ENCODE results near the gene SORCS3. TPM values are rescaled to one million over a fixed set of nuclear protein-coding genes. Genes with fewer than 3 reads are reported as not detected.

SORCS3 gene
- total RNA-seq, 1 experiment from 2014 or later, result 0.18 TPM

DNA sequence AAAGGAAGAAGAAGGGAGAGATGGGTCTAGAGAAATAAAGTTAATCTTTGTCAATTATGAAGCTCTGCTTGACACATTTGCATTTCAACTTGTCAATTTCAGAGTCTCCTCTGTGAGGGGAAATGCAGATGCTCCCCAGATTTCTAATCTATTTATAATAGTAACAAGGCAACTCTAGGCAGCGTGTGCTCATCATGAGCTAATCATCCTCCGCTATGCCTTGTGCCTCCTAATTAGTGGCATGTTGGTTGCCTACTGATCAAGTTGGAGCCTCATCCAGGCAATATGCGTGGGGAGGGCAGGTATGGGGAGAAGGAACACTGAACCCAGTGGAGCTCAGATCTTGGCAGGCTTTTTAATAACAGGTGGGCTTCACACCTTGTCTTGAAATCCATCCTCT is 628.6 kb downstream of the SORCS3 start:
- no peak overlapping the region for H3K4me3 Mint-ChIP-seq (ENCODE audit: unreplicated experiment)
- H3K27me3 Mint-ChIP-seq (ENCODE audit: insufficient read depth, unreplicated experiment), result peaks cover 6% of the 10 kb centered on the region
- no peaks in the 10 kb centered on the region for H3K9me3 Mint-ChIP-seq (ENCODE audit: unreplicated experiment)
- no peaks in the 10 kb centered on the region for H3K4me1 Mint-ChIP-seq (ENCODE audit: low read depth, unreplicated experiment)
- TF ChIP-seq, protein P1, sequence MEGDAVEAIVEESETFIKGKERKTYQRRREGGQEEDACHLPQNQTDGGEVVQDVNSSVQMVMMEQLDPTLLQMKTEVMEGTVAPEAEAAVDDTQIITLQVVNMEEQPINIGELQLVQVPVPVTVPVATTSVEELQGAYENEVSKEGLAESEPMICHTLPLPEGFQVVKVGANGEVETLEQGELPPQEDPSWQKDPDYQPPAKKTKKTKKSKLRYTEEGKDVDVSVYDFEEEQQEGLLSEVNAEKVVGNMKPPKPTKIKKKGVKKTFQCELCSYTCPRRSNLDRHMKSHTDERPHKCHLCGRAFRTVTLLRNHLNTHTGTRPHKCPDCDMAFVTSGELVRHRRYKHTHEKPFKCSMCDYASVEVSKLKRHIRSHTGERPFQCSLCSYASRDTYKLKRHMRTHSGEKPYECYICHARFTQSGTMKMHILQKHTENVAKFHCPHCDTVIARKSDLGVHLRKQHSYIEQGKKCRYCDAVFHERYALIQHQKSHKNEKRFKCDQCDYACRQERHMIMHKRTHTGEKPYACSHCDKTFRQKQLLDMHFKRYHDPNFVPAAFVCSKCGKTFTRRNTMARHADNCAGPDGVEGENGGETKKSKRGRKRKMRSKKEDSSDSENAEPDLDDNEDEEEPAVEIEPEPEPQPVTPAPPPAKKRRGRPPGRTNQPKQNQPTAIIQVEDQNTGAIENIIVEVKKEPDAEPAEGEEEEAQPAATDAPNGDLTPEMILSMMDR (IDR thresholded peaks at IDR 0.05; ENCODE audit: insufficient read depth in 1 of 2, low read depth in 1 of 2, low read length in 1 of 2, severe bottlenecking in 1 of 2, unreplicated experiment in 1 of 2), result no peak
- POLR2A ChIA-PET, result no interaction called here
- no peak overlapping the region for H3K27ac Mint-ChIP-seq (ENCODE audit: unreplicated experiment)
- Histone ChIP-seq H3K4me3 (ENCODE audit: low read depth, low read length) (no peak overlapping the region), H3K27me3 (replicated peaks; ENCODE audit: control insufficient read depth, insufficient read depth, low read length) (no peaks in the 10 kb centered on the region), H3K9me3 (no peaks in the 10 kb centered on the region), H3K4me1 (no peaks in the 10 kb centered on the region), H3K36me3 (ENCODE audit: control insufficient read depth, insufficient read depth, low read length) (no peaks in the 10 kb centered on the region)
- BruUV-seq (replicated peaks), result no TSS peak
- DNase-seq, result no peak
- H3K36me3 Mint-ChIP-seq (ENCODE audit: insufficient read depth, unreplicated experiment), result no peaks in the 10 kb centered on the region
- CTCF ChIA-PET, result no interaction called here
- intact Hi-C loops (cut with micrococcal nuclease; ENCODE audit: unreplicated experiment), result no loop called here

DNA sequence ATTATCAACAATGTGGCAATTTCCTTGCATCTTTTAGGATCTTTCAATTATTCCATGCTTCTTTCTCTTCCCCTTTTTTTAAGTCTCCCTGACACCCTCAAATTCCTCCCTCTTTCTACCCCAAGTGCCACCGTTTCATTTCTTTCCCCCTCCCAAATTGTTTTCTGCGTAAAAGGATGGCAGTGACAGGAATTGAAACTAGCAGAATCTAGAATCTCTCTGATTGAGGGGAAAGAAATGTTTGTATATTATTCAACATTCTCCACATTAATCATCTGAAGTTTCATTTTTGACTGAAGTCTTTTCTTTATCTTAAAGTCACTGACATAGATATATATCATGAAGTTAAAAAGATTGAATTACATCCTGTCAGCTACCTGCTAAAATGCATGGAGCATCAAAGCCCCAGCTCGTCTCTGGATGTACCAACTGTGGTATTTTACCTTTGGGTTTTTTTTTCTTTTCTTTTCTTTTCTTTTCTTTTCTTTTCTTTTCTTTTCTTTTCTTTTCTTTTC is 633.5 kb downstream of the SORCS3 start:
- Mint-ChIP-seq H3K36me3 (ENCODE audit: insufficient read depth, unreplicated experiment) (no peaks in the 10 kb centered on the region), H3K27me3 (ENCODE audit: insufficient read depth, unreplicated experiment) (peaks cover 6% of the 10 kb centered on the region), H3K4me3 (ENCODE audit: unreplicated experiment) (no peak overlapping the region), H3K27ac (ENCODE audit: unreplicated experiment) (no peak overlapping the region), H3K9me3 (ENCODE audit: unreplicated experiment) (no peaks in the 10 kb centered on the region), H3K4me1 (ENCODE audit: low read depth, unreplicated experiment) (no peaks in the 10 kb centered on the region)
- no TSS peak for BruUV-seq (replicated peaks)
- H3K9me3 ChIP-seq, result no peaks in the 10 kb centered on the region
- CTCF ChIA-PET, result no interaction called here
- H3K4me1 ChIP-seq, result no peaks in the 10 kb centered on the region
- intact Hi-C loops (cut with micrococcal nuclease; ENCODE audit: unreplicated experiment), result no loop called here
- POLR2A ChIA-PET, result no interaction called here
- no peaks in the 10 kb centered on the region for H3K36me3 ChIP-seq (ENCODE audit: control insufficient read depth, insufficient read depth, low read length)
- H3K4me3 ChIP-seq (ENCODE audit: low read depth, low read length), result no peak overlapping the region
- no peak for DNase-seq
- no peaks in the 10 kb centered on the region for H3K27me3 ChIP-seq (replicated peaks; ENCODE audit: control insufficient read depth, insufficient read depth, low read length)
- TF ChIP-seq, protein P1 (IDR thresholded peaks at IDR 0.05; ENCODE audit: insufficient read depth in 1 of 2, low read depth in 1 of 2, low read length in 1 of 2, severe bottlenecking in 1 of 2, unreplicated experiment in 1 of 2), result no peak

DNA sequence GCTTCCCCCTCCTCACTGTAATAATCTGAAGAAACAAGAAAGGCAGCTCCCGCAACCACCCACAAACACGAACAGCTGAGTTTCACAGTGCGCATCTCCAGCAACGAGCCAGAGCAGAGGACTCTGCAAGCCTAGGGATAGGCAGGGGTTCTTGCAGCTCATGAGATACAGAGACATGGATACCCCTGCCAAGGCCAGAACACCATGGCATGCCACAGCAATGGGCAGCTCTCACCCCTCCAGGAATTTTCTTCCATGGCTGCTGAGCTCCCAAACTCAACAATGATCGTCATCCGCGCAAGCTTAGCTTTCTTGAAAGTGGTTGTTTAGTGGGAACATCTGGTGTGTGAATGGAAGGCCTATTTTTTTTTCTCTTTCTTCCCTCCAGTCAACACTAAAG is 637.3 kb downstream of the SORCS3 start:
- Mint-ChIP-seq H3K27me3 (ENCODE audit: insufficient read depth, unreplicated experiment) (peaks cover 5% of the 10 kb centered on the region), H3K4me3 (ENCODE audit: unreplicated experiment) (no peak overlapping the region), H3K4me1 (ENCODE audit: low read depth, unreplicated experiment) (no peaks in the 10 kb centered on the region), H3K9me3 (ENCODE audit: unreplicated experiment) (no peaks in the 10 kb centered on the region), H3K27ac (ENCODE audit: unreplicated experiment) (no peak overlapping the region), H3K36me3 (ENCODE audit: insufficient read depth, unreplicated experiment) (no peaks in the 10 kb centered on the region)
- Histone ChIP-seq H3K9me3 (no peaks in the 10 kb centered on the region), H3K36me3 (ENCODE audit: control insufficient read depth, insufficient read depth, low read length) (no peaks in the 10 kb centered on the region), H3K4me1 (no peaks in the 10 kb centered on the region), H3K4me3 (ENCODE audit: low read depth, low read length) (no peak overlapping the region), H3K27me3 (replicated peaks; ENCODE audit: control insufficient read depth, insufficient read depth, low read length) (no peaks in the 10 kb centered on the region)
- TF ChIP-seq, protein P1 (IDR thresholded peaks at IDR 0.05; ENCODE audit: insufficient read depth in 1 of 2, low read depth in 1 of 2, low read length in 1 of 2, severe bottlenecking in 1 of 2, unreplicated experiment in 1 of 2), result no peak
- ChIA-PET CTCF (no interaction called here), POLR2A (no interaction called here)
- intact Hi-C loops (cut with micrococcal nuclease; ENCODE audit: unreplicated experiment), result no loop called here
- no TSS peak for BruUV-seq (replicated peaks)
- DNase-seq, result no peak

All from Caco-2 (cell line).